ENCODE measurements around the gene TCN2.
"Not testable (repeated sequence)": the region's sequence is repeated elsewhere in the genome, so short reads cannot be mapped to it uniquely, and the experiment has no call there.

Gene TCN2

GRCh38 chr22:30610299-30610698 lies 3.3 kb downstream of the TCN2 start:
- Mint-ChIP-seq H3K36me3 (no peaks in the 10 kb centered on the region), H3K9me3 (no peaks in the 10 kb centered on the region), H3K4me1 (peaks cover 26 to 44% of the 10 kb centered on the region in 2 donors), H3K4me3 (no peak overlapping the region), H3K27ac (no peak overlapping the region), H3K27me3 (peaks cover 16 to 30% of the 10 kb centered on the region in 2 donors)
- no peak for DNase-seq
- ATAC-seq (replicated peaks): no peak

DNA sequence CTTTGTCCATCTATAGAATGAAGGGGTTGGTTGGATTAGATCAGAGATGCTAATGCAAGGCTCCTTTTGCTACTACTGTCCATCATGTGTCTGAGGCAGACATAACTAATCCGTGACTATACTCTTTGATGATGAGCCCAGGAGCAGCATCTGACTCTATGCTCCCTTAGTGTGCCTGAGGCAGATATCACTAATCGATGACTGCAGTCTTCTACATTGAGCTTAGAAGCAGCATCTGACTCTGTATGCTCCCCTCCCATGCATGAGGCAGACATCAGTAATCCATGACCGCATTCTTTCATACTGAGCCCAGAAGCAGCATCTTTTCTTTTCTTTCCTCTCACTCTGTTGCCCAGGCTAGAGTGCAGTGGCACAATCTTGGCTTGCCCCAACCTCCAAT lies 4.2 kb downstream of the TCN2 start:
- H3K9me3 Mint-ChIP-seq: no peaks in the 10 kb centered on the region
- H3K27me3 Mint-ChIP-seq: peaks cover 20 to 32% of the 10 kb centered on the region in 2 donors
- no peak for DNase-seq
- H3K36me3 Mint-ChIP-seq: no peaks in the 10 kb centered on the region
- H3K4me3 Mint-ChIP-seq: no peak overlapping the region
- ATAC-seq (replicated peaks): no peak
- peaks cover 29 to 38% of the 10 kb centered on the region in 2 donors for H3K4me1 Mint-ChIP-seq
- H3K27ac Mint-ChIP-seq: no peak overlapping the region

DNA sequence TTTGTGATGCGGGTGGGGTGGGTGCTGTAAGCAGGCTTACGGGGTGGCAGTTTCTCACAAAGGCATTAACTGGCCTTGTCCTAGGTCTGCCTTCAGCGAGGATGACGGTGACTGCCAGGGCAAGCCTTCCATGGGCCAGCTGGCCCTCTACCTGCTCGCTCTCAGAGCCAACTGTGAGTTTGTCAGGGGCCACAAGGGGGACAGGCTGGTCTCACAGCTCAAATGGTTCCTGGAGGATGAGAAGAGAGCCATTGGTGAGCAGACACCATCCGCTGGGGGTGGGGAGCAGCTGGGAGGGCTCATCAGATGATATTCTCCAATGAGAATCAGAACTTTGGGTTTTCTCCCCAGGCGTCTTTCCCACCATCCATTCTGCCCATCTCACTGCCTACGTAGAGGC lies 5.8 kb downstream of the TCN2 start:
- DNase-seq (no peak), ATAC-seq (replicated peaks) (no peak)
- Mint-ChIP-seq H3K9me3 (no peaks in the 10 kb centered on the region), H3K27ac (no peak overlapping the region), H3K4me1 (peaks cover 15 to 22% of the 10 kb centered on the region in 2 donors), H3K27me3 (peaks cover 20 to 35% of the 10 kb centered on the region in 2 donors), H3K36me3 (no peaks in the 10 kb centered on the region), H3K4me3 (no peak overlapping the region)

DNA sequence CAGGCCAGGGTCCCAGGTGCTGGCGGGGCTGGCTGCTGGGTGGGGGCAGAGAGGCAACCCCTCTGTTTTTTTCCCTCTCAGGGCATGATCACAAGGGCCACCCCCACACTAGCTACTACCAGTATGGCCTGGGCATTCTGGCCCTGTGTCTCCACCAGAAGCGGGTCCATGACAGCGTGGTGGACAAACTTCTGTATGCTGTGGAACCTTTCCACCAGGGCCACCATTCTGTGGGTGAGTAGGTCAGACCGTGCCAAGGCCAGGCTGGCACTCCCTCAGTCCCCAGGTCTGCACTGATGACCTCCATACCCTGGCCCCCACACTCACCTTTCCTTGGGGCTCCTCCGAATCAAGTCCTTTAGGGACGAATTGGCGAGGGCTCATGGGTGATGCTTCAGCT lies 7.3 kb downstream of the TCN2 start:
- DNase-seq: no peak
- H3K36me3 Mint-ChIP-seq: no peaks in the 10 kb centered on the region
- ATAC-seq (replicated peaks): no peak
- H3K27me3 Mint-ChIP-seq: peaks cover 20 to 34% of the 10 kb centered on the region in 2 donors
- no peak overlapping the region for H3K27ac Mint-ChIP-seq
- peaks cover 6 to 8% of the 10 kb centered on the region in 2 donors for H3K4me1 Mint-ChIP-seq
- H3K4me3 Mint-ChIP-seq: no peak overlapping the region
- H3K9me3 Mint-ChIP-seq: no peaks in the 10 kb centered on the region

GRCh38 chr22:30614879-30615278 lies 7.9 kb downstream of the TCN2 start:
- Mint-ChIP-seq H3K27me3 (peaks cover 16 to 30% of the 10 kb centered on the region in 2 donors), H3K36me3 (no peaks in the 10 kb centered on the region), H3K4me1 (peaks cover 2 to 3% of the 10 kb centered on the region in 2 donors), H3K4me3 (no peak overlapping the region), H3K9me3 (no peaks in the 10 kb centered on the region), H3K27ac (no peak overlapping the region)
- DNase-seq (no peak), ATAC-seq (replicated peaks) (no peak)

GRCh38 chr22:30615543-30615954 lies 8.6 kb downstream of the TCN2 start:
- H3K4me3 Mint-ChIP-seq: no peak overlapping the region
- no peaks in the 10 kb centered on the region for H3K36me3 Mint-ChIP-seq
- no peak for DNase-seq
- peaks cover 16 to 30% of the 10 kb centered on the region in 2 donors for H3K27me3 Mint-ChIP-seq
- H3K9me3 Mint-ChIP-seq: no peaks in the 10 kb centered on the region
- no peak overlapping the region for H3K27ac Mint-ChIP-seq
- no peak for ATAC-seq (replicated peaks)
- H3K4me1 Mint-ChIP-seq: peaks cover 0 to 3% of the 10 kb centered on the region in 2 donors

GRCh38 chr22:30617819-30618218 lies 10.8 kb downstream of the TCN2 start:
- no peak for ATAC-seq (replicated peaks)
- DNase-seq: no peak
- H3K4me1 Mint-ChIP-seq: peaks cover 0 to 3% of the 10 kb centered on the region in 2 donors
- peaks cover 20 to 30% of the 10 kb centered on the region in 2 donors for H3K27me3 Mint-ChIP-seq
- no peak overlapping the region for H3K27ac Mint-ChIP-seq
- H3K9me3 Mint-ChIP-seq: no peaks in the 10 kb centered on the region
- H3K4me3 Mint-ChIP-seq: no peak overlapping the region
- H3K36me3 Mint-ChIP-seq: no peaks in the 10 kb centered on the region

- H3K9me3 Mint-ChIP-seq; ATAC-seq (replicated peaks); H3K36me3 Mint-ChIP-seq; H3K4me1 Mint-ChIP-seq; DNase-seq; H3K27ac Mint-ChIP-seq; H3K4me3 Mint-ChIP-seq: not testable (repeated sequence)
- peaks cover 15 to 23% of the 10 kb centered on the region in 2 donors for H3K27me3 Mint-ChIP-seq
These were observed 12.9 kb downstream of the TCN2 start for GRCh38 chr22:30619909-30620308.

- ATAC-seq (replicated peaks) (no peak), DNase-seq (no peak)
- Mint-ChIP-seq H3K4me1 (no peaks in the 10 kb centered on the region), H3K4me3 (no peak overlapping the region), H3K27ac (no peak overlapping the region), H3K27me3 (peaks cover 0 to 4% of the 10 kb centered on the region in 2 donors), H3K9me3 (no peaks in the 10 kb centered on the region), H3K36me3 (no peaks in the 10 kb centered on the region)
These were observed 19.4 kb downstream of the TCN2 start for GRCh38 chr22:30626413-30626812.

GRCh38 chr22:30627471-30627870 lies 20.5 kb downstream of the TCN2 start:
- Mint-ChIP-seq H3K9me3 (no peaks in the 10 kb centered on the region), H3K27ac (no peak overlapping the region), H3K36me3 (no peaks in the 10 kb centered on the region), H3K4me3 (no peak overlapping the region), H3K27me3 (no peaks in the 10 kb centered on the region), H3K4me1 (no peaks in the 10 kb centered on the region)
- no peak for ATAC-seq (replicated peaks)
- no peak for DNase-seq

GRCh38 chr22:30628491-30628890 lies 21.5 kb downstream of the TCN2 start:
- no peak overlapping the region for H3K27ac Mint-ChIP-seq
- no peak overlapping the region for H3K4me3 Mint-ChIP-seq
- ATAC-seq (replicated peaks) (no peak), DNase-seq (no peak)
- no peaks in the 10 kb centered on the region for H3K4me1 Mint-ChIP-seq
- no peaks in the 10 kb centered on the region for H3K27me3 Mint-ChIP-seq
- H3K9me3 Mint-ChIP-seq: no peaks in the 10 kb centered on the region
- H3K36me3 Mint-ChIP-seq: no peaks in the 10 kb centered on the region

DNA sequence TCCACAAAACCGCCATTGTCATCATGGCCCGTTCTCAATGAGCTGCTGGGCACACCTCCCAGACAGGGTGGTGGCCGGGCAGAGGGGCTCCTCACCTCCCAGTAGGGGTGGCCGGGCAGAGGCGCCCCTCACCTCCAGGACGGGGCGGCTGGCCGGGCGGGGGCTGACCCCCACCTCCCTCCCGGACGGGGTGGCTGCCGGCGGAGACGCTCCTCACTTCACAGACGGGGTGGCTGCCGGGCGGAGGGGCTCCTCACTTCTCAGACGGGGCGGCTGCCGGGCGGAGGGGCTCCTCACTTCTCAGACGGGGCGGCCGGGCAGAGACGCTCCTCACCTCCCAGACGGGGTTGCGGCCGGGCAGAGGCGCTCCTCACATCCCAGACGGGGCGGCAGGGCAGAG lies 24.5 kb downstream of the TCN2 start:
- ATAC-seq (replicated peaks); H3K4me3 Mint-ChIP-seq; H3K9me3 Mint-ChIP-seq; DNase-seq; H3K27me3 Mint-ChIP-seq; H3K36me3 Mint-ChIP-seq; H3K27ac Mint-ChIP-seq: not testable (repeated sequence)
- peaks cover 12 to 22% of the 10 kb centered on the region in 2 donors for H3K4me1 Mint-ChIP-seq

DNA sequence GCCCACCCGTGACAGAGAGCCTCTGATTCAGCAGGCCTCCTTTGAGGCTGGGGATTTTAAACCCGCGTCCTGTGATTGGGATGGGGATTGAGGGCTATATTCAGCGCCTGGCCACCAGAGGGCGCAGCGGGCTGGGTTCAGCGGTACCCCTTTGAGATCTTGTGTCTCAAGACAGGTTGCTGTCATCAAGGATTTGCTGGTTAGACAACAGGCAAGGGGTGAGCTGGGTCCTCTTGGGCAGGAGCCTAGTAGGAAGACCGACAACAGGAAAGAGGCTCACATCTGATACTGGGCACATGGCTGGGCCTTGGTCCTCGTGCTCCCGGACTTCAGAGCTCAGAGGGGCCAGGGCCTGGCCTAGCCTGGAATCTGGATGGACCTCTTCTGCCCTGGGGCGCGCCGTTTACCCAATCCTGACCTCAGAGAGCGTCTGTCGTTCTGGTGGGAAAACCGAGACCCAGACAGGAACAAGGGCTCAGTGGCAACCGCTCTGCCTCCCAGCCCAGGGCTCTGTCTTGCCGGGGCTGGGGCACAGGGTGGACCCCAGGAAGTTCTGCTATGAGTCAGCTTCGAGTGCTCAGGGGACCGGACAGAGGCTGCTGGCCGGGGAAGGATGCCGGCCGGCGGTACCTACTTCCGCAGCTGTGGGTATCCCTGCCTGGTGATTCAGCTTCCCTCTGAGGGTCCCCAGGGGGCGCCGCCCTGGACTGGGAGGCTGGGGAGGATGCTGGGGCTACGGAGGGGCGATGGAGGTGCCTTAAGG lies 27.7 kb downstream of the TCN2 start:
- Mint-ChIP-seq H3K4me1 (peaks cover 15 to 34% of the 10 kb centered on the region in 2 donors), H3K27ac (peak overlapping the region; percentile 95), H3K27me3 (no peaks in the 10 kb centered on the region), H3K9me3 (no peaks in the 10 kb centered on the region), H3K36me3 (peaks cover 1 to 5% of the 10 kb centered on the region in 2 donors), H3K4me3 (peak overlapping the region; percentile 87)
- ATAC-seq (replicated peaks) (peak; percentile 77 to 80), DNase-seq (peak; percentile 82)

- DNase-seq: peak; percentile 90
These were observed 28.6 kb downstream of the TCN2 start, which contains the start of gene SLC35E4 for GRCh38 chr22:30635273-30636225. Gene SLC35E4, plus strand, starts transcription at chr22:30635781. Its CDS starts 670 bp downstream, at chr22:30636451.

More at GRCh38 chr22:30635273-30636225, 28.6 kb downstream of the TCN2 start, which contains the start of gene SLC35E4:
- peak; percentile 71 to 76 for ATAC-seq (replicated peaks)
- H3K9me3 Mint-ChIP-seq: no peaks in the 10 kb centered on the region
- H3K4me1 Mint-ChIP-seq: peaks cover 15 to 34% of the 10 kb centered on the region in 2 donors
- peak within 1 kb of the TSS; percentile 87 for H3K4me3 Mint-ChIP-seq
- H3K27ac Mint-ChIP-seq: peak within 1 kb of the TSS; percentile 95
- H3K27me3 Mint-ChIP-seq: no peaks in the 10 kb centered on the region
- H3K36me3 Mint-ChIP-seq: peaks cover 1 to 5% of the 10 kb centered on the region in 2 donors

Measured in stimulated activated naive B cell treated with anti-CD40 and anti-IgM and Interleukin-4, amounts not matched to agents 10 μg/mL and 1 μg/mL and 100 μg/mL, for 72 hours (primary cell).